Measurements from ENCODE around the gene ZNF747. TPM values are rescaled to one million over a fixed set of nuclear protein-coding genes. Genes with fewer than 3 reads are reported as not detected.

Gene ZNF747
- total and polyA plus RNA-seq, 10 of the 15 experiments (the other 5 are each of a cell fraction or from before 2014, with no cell fraction given): 1.0 to 13.0 (median 7.2) TPM

GRCh38 chr16:30570636-30571444, 36.2 kb upstream of the ZNF747 start:
- ATAC-seq: no peak
- in situ Hi-C loops (cut with MboI) (no loop called here), intact Hi-C loops (cut with micrococcal nuclease; ENCODE audit: unreplicated experiment) (loop anchor here (10.0 kb wide), 1 partner anchor 84 kb away; the partner anchor contains the start of genes FBRS and PRR14)
- H3K9ac ChIP-seq (ENCODE audit: control insufficient read depth, insufficient read depth, low read length): peak overlapping the region; percentile 90
- TF ChIP-seq MEF2A (IDR thresholded peaks at IDR 0.05; ENCODE audit: insufficient read depth, low read depth, low read length) (no peak), ZBTB11 (CRISPR knock-in tag; IDR thresholded peaks at IDR 0.05) (no peak), IKZF2 (IDR thresholded peaks at IDR 0.05) (peak; percentile 31 to 39; a peak in 2 of 4 replicates), NR2C2 (IDR thresholded peaks at IDR 0.05; ENCODE audit: borderline replicate concordance, control insufficient read depth, insufficient read length, low read depth) (no peak), ELK1 (IDR thresholded peaks at IDR 0.05; ENCODE audit: low read depth, low read length) (no peak), REST (IDR thresholded peaks at IDR 0.05; ENCODE audit: low read depth, low read length) (peak; percentile 71)
- peaks cover 27% of the 10 kb centered on the region for H3K4me1 ChIP-seq (ENCODE audit: control insufficient read depth, insufficient read depth, low read length)
- peak overlapping the region; percentile 99 for H3K4me2 ChIP-seq (ENCODE audit: control insufficient read depth, insufficient read depth)
- 32% methylated on average over 22 of the region's 22 CpGs for WGBS (ENCODE audit: insufficient coverage, insufficient replicate concordance, low lambda C conversion rate, missing lambda C conversion rate)
- H3K27me3 ChIP-seq (replicated peaks in 1 of 2; ENCODE audit: control insufficient read depth in 2 of 2, insufficient read depth in 2 of 2, low read length in 1 of 2): no peaks in the 10 kb centered on the region
- H3K9me3 ChIP-seq (replicated peaks; ENCODE audit: control insufficient read depth, insufficient read depth, low read length): no peaks in the 10 kb centered on the region
- H2AFZ ChIP-seq (ENCODE audit: control insufficient read depth, low read depth, low read length): peak overlapping the region; percentile 71
- DNase-seq (ENCODE audit: low read depth, low spot score): no peak
- FAIRE-seq: no peak
- ChIA-PET SMC1A (ENCODE audit: uncharacterized antibody, unreplicated experiment) (interaction anchor here (0.7 to 1.8 kb wide), 5 partner anchors 11 to 151 kb away, joined by 3 to 4 read pairs (median 3); partner anchors contain the start of gene DCTPP1), POLR2A (interaction anchor here (0.7 to 3.1 kb wide), 9 partner anchors 9 to 141 kb away, joined by 3 to 31 read pairs (median 6); partner anchors contain the start of genes DCTPP1, ZNF747 and ZNF764), RAD21 (ENCODE audit: unreplicated experiment) (interaction anchor here (0.8 to 3.3 kb wide), 7 partner anchors 13 to 141 kb away, joined by 4 to 28 read pairs (median 8); partner anchors contain the start of genes DCTPP1, ZNF747, ZNF764 and ZNF785), CTCF (interaction anchor here (0.6 to 3.1 kb wide), 7 partner anchors 9 to 47 kb away, joined by 3 to 13 read pairs (median 4); partner anchors contain the start of genes ZNF689 and ZNF764)
- H3K27ac ChIP-seq (ENCODE audit: control insufficient read depth, insufficient read depth): peak overlapping the region; percentile 93
- H4K20me1 ChIP-seq (ENCODE audit: control insufficient read depth, insufficient read depth): no peaks in the 10 kb centered on the region
- H3K4me3 ChIP-seq: peak overlapping the region; percentile 81
- BruUV-seq (replicated peaks): no TSS peak
- no peaks in the 10 kb centered on the region; a peak in 1 of 4 replicates for H3K36me3 ChIP-seq (ENCODE audit: control insufficient read depth in 2 of 2, insufficient read depth in 2 of 2, low read length in 1 of 2)
- H3K79me2 ChIP-seq (ENCODE audit: control insufficient read depth, insufficient read depth, low read length): peaks cover 11% of the 10 kb centered on the region
